Measurements from ENCODE around the gene RNF14. TPM values are rescaled to one million over a fixed set of nuclear protein-coding genes. Genes with fewer than 3 reads are reported as not detected.

The RNF14 gene
- total and polyA plus RNA-seq, 8 donors, result 14.4 to 67.4 (median 28.3) TPM

DNA sequence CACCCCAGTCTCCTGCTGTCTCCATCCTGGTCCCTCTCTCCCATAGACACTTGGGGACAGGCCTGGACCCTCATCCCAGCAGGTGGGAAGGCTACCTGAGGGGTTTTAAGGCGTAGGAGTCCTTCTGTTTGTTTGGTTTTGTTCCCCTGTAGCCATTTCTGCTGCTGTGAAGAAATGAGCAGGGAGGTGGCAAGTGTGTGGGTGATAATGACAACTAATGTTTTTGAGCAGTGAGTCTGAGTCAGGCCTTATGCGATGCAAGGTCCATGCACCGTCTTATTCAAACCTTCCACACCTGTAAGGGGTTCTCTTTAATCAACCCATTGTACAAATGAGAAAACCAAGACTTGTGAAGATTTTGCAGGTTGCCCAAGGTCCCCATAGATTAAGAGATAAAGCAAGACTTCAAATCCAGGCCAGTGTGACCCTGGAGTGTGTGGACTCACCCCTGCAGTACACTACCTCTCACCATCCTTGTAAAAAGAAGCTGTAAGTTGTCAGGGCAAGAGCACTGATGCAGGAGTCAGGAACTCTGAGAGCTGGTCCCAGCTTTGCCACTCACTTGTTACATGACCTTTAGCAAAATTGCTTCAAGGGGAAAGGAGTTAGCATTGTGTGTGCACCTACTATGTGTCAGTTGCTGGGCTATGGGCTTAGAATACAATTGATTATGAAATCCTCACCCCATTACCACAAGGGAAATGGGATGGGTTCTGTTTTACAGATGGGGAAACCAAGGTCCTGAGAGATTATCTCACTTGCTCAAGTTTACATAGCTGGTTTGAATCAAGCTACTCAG lies 18.5 kb upstream of the RNF14 start:
- WGBS, 5 donors, result 89 to 98% (median 93%) methylated on average over 3 of the region's 3 CpGs
- Histone ChIP-seq H3K36me3 (peaks cover 0 to 7% (median 2%) of the 10 kb centered on the region in 4 donors), H3K4me1 (peaks cover 0 to 33% (median 10%) of the 10 kb centered on the region in 4 donors), H3K9me3 (no peaks in the 10 kb centered on the region), H3K27me3 (no peaks in the 10 kb centered on the region), H3K4me3 (no peak overlapping the region), H3K27ac (no peak overlapping the region)
- TF ChIP-seq, protein P1, sequence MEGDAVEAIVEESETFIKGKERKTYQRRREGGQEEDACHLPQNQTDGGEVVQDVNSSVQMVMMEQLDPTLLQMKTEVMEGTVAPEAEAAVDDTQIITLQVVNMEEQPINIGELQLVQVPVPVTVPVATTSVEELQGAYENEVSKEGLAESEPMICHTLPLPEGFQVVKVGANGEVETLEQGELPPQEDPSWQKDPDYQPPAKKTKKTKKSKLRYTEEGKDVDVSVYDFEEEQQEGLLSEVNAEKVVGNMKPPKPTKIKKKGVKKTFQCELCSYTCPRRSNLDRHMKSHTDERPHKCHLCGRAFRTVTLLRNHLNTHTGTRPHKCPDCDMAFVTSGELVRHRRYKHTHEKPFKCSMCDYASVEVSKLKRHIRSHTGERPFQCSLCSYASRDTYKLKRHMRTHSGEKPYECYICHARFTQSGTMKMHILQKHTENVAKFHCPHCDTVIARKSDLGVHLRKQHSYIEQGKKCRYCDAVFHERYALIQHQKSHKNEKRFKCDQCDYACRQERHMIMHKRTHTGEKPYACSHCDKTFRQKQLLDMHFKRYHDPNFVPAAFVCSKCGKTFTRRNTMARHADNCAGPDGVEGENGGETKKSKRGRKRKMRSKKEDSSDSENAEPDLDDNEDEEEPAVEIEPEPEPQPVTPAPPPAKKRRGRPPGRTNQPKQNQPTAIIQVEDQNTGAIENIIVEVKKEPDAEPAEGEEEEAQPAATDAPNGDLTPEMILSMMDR (IDR thresholded peaks at IDR 0.05), result no peak
- TF ChIP-seq POLR2AphosphoS5 (IDR thresholded peaks at IDR 0.05) (no peak), POLR2A (IDR thresholded peaks at IDR 0.05) (no peak), EP300 (IDR thresholded peaks at IDR 0.05) (no peak)
- DNase-seq, result no peak
- intact Hi-C loops (cut with DNase I; ENCODE audit: low total_unique reads), result no loop called here

DNA sequence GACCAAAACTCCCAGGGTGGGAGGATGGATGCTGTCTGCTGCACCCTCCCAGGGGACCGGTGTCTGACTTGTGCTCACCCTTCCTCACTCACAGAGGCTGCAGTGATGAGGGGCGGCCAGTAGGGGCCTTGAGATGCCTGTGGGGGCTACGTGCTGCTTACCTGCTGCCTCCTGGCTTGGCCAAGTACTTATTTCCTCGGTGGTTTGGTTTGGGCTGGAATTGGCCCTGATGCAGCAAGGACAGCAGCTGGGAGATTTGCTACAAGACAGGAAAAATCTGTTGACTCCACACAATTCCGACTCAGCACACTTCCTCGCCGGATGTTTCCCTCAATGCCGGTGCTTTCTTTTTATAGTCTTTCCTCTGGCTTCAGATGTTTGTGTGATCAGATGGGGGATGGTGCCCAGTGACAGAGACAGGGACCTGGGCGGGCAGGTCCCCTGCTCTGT lies 17.5 kb upstream of the RNF14 start:
- peaks cover 0 to 7% (median 2%) of the 10 kb centered on the region in 4 donors for H3K36me3 ChIP-seq
- no peak overlapping the region for H3K4me3 ChIP-seq
- DNase-seq, result peak in 1 of 2 donors; percentile 64
- peaks cover 0 to 25% (median 5%) of the 10 kb centered on the region in 4 donors for H3K4me1 ChIP-seq
- WGBS, 5 donors, result 41 to 52% (median 47%) methylated on average over 9 of the region's 9 CpGs
- no peaks in the 10 kb centered on the region for H3K9me3 ChIP-seq
- intact Hi-C loops (cut with DNase I; ENCODE audit: low total_unique reads), result no loop called here
- H3K27me3 ChIP-seq, result no peaks in the 10 kb centered on the region
- peak overlapping the region in 1 of 5 donors; percentile 21 for H3K27ac ChIP-seq
- TF ChIP-seq, protein P1 (IDR thresholded peaks at IDR 0.05), result peak in 1 of 7 experiments; percentile 11
- TF ChIP-seq POLR2A (IDR thresholded peaks at IDR 0.05) (no peak), POLR2AphosphoS5 (IDR thresholded peaks at IDR 0.05) (no peak), EP300 (IDR thresholded peaks at IDR 0.05) (no peak)

DNA sequence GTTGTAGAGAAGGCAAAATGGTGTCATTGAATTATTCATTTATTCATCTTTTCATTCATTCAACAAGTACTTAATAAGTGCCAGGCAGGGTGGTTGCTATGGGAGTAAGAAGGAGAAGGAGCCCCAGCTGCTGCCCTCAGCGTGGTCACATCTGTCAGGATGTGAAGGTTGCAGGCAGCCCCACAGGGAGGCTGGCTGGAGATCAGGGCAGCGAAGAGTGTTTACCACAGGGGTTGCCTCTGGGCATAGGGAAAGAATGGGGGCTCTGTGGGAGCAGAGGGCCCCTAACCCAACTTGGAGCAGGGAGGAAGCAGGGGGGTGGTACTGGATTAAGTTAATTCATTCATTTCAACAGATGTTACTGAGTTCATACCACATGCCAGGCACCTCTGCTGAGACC lies 16.9 kb upstream of the RNF14 start:
- no peak overlapping the region for H3K4me3 ChIP-seq
- H3K36me3 ChIP-seq, result peaks cover 0 to 7% (median 2%) of the 10 kb centered on the region in 4 donors
- H3K9me3 ChIP-seq, result no peaks in the 10 kb centered on the region
- TF ChIP-seq POLR2A (IDR thresholded peaks at IDR 0.05) (no peak), EP300 (IDR thresholded peaks at IDR 0.05) (no peak), POLR2AphosphoS5 (IDR thresholded peaks at IDR 0.05) (no peak)
- TF ChIP-seq, protein P1 (IDR thresholded peaks at IDR 0.05), result no peak
- DNase-seq, result no peak
- no peaks in the 10 kb centered on the region for H3K27me3 ChIP-seq
- 64 to 90% (median 78%) methylated on average over 2 of the region's 2 CpGs for WGBS, 5 donors
- intact Hi-C loops (cut with DNase I; ENCODE audit: low total_unique reads), result no loop called here
- H3K27ac ChIP-seq, result peak overlapping the region in 1 of 5 donors; percentile 21
- peaks cover 0 to 22% (median 2%) of the 10 kb centered on the region in 4 donors for H3K4me1 ChIP-seq

DNA sequence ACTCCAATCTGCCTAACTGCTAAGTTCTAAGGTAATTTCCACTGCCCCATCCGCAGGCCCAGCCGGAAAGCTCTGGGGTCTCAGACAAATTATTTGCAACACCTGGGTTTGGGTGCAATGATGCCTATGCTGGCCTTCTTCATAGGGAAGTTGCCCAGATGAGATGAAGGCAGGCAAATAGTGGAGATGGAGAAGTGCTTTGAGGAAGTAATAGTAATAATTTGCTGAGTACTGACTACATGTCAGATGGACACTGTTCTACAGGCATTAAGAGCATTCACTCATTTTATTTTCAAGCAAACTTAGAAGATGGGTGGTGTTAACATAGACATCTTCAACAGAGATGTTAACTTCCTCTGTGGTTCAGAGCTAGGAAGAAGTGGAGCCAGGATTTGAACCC lies 14.7 kb upstream of the RNF14 start:
- intact Hi-C loops (cut with DNase I; ENCODE audit: low total_unique reads), result no loop called here
- 73 to 96% (median 94%) methylated on average over 2 of the region's 2 CpGs for WGBS, 5 donors
- peaks cover 0 to 34% (median 7%) of the 10 kb centered on the region in 4 donors for H3K4me1 ChIP-seq
- DNase-seq, result no peak
- TF ChIP-seq, protein P1 (IDR thresholded peaks at IDR 0.05), result no peak
- no peak for TF ChIP-seq POLR2AphosphoS5 (IDR thresholded peaks at IDR 0.05)
- no peak for TF ChIP-seq EP300 (IDR thresholded peaks at IDR 0.05)
- no peak for TF ChIP-seq POLR2A (IDR thresholded peaks at IDR 0.05)
- H3K27ac ChIP-seq, result no peak overlapping the region
- H3K9me3 ChIP-seq, result no peaks in the 10 kb centered on the region
- no peak overlapping the region for H3K4me3 ChIP-seq
- H3K27me3 ChIP-seq, result no peaks in the 10 kb centered on the region
- H3K36me3 ChIP-seq, result peaks cover 0 to 7% (median 2%) of the 10 kb centered on the region in 4 donors
